ENCODE data around the gene HIRA.
"Not testable (repeated sequence)": the region's sequence is repeated elsewhere in the genome, so short reads cannot be mapped to it uniquely, and the experiment has no call there.

The HIRA gene

DNA sequence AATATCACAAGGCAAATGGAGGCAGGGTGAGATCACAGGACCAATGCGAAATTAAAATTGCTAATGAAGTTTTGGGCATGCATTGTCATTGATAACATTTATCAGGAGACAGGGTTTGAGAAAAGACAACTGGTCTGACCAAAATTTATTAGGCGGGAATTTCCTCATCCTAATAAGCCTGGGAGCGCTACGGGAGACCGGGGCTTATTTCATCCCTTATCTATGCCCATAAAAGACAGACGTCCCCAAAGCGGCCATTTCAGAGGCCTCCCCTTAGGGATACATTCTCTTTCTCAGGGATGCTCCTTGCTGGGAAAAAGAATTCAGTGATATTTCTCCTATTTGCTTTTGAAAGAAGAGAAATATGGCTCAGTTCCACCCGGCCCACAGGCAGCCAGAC, 111.4 kb downstream of the HIRA start:
- DNase-seq = not testable (repeated sequence)

DNA sequence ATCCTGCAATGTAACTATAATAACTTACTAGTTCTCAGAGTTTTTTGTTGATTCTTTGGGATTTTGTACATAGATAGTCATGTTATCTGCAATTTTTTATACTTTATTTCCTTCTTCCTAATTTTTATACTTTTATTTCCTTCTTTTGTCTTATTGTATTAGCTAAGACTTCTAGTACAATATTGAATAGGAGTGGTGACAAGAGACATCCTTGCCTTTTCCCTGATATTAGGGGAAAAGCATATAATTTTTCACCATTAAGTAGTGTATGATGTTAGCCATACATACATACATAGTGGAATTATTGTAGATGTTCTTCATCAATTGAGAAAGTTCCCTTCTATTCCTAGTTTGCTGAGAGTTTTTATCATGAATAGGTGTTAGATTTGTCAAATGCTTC, 112.3 kb downstream of the HIRA start:
- DNase-seq = no peak

DNA sequence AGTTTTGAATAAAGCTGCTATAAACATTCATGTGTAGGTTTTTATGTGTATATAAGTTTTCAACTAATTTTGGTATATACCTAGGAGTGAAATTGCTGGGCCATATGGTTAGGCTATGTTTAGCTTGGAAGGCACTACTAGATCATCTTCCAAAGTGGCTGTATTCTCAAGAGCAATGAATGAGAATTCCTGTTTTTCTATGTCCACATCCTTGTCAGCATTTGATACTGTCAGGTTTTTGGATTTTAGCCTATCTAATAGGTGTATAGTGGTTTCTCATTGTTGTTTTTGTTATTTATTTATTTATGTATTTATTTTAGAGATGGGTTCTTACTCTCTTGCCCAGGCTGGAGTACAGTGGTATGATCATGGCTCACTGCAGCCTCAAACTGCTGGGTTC, 113.7 kb downstream of the HIRA start:
- DNase-seq = no peak

DNA sequence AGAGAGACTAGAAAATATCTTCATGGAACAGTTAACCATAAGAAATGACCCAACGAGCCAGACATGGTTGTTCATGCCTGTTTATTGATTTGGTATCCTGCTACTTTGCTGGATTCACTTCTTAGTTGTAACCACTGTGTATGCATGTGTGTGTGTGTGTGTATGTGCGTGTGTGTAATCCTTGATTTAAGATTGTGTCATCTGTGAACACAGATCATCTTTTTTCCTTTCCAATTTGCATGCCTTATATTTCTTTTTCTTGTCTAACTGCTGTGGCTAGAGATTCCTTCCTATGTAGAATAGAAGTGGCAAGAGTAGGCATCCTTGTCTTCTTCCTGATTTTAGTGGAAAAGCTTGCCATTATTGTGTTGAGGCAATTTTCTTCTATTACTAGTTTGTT, 123.7 kb downstream of the HIRA start:
- no peak for DNase-seq

DNA sequence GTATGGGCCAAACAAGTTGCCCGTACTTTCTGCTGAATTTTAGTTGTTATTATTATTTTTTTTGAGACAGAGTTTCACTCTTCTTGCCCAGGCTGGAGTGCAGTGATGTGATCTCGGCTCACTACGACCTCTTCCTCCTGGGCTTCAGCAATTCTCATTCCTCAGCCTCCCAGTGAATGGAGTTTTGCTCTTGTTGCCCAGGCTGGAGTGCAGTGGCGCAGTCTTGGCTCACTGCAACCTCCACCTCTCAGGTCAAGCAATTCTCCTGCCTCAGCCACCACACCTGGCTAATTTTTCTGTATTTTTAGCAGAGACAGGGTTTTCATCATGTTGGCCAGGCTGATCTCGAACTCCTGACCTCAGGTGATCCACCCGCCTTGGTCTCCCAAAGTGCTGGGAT, 125.0 kb downstream of the HIRA start:
- not testable (repeated sequence) for DNase-seq

DNA sequence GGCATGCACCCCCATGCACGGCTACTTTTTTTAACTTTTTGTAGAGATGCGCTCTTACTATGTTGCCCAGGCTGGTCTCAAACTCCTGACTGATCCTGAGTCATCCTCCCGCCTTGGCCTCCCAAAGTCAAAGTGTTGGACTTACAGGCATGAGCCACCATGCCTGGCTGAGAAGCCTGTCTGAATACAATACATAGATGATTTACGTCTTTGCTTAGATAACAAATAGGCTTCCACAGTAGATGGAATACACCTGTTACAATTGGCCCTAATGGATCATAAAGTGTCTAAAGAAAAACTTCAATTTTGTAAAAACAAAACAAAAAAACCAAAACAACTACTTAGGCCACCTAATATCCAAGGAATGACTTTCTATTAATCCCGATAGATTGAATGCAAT, 127.0 kb downstream of the HIRA start:
- no peak for DNase-seq

DNA sequence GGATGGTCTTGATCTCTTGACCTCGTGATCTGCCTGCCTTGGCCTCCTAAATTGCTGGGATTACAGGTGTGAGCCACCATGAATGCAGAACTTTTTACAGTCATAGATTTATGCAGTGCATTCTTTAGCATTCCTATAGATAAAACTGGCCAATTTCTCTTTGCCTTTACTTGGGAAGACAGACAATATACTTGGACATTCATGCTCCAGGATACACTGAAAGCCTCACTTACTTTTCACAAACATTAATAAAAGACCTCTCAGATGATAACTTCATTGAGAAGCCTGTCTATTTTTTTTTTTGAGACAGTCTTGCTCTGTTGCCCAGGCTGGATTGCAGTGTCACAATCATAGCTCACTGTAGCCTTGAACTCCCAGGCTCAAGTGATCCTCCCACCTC, 127.7 kb downstream of the HIRA start:
- DNase-seq = no peak

DNA sequence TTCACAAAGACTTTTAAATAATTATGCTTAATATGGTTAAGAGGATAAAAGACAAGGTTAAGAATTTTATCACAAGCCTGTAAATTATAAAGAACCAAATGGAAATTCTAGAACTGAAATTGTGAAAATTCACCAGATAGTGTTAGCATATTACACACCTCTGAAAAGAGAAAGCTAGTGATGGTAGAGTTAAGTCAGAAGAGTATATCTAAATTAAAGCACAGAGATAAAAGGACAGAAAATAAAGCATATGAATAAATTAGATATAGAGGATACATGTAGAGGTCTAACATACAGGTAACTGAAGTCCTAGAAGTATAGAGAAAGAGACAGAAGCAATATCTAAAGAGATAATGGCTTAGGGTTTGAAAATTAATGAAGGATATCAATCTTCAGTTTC, 135.8 kb downstream of the HIRA start:
- no peak for DNase-seq

DNA sequence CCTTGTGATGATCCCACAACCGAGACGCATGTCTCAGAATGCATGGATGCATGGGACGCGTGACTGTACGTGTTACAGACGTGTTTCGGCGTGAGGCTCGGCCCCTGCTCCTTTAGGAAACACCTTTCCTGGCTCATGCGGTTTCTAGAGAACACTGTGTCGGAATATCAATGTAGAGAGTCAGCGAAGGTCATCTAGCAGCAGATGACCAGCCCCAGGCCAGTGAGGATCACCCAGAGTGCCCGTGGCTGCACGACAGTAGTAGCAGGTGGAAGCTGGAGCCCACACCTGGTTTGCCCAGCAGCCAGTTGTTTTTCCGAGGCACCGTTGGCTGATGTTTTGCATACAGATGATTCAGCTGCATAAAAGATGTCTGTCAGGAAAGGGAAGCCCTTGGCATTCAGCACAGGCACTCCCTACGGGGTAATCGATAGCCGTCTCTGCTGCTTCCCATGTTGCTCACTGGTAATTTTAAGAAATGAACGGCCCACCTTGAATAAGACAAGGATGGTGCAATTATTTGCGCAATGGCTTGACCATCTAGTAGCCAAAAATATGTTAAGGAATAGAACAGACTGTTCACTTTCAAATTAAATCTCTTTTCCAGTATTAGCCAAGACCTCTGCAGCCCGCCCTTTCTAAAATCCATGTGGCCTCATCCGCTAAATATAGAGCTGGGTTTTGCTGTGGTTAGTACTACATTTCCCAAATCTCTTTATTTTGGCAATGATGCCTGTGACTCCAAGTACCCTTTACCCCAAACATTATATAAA, 138.9 kb downstream of the HIRA start:
- DNase-seq = no peak

DNA sequence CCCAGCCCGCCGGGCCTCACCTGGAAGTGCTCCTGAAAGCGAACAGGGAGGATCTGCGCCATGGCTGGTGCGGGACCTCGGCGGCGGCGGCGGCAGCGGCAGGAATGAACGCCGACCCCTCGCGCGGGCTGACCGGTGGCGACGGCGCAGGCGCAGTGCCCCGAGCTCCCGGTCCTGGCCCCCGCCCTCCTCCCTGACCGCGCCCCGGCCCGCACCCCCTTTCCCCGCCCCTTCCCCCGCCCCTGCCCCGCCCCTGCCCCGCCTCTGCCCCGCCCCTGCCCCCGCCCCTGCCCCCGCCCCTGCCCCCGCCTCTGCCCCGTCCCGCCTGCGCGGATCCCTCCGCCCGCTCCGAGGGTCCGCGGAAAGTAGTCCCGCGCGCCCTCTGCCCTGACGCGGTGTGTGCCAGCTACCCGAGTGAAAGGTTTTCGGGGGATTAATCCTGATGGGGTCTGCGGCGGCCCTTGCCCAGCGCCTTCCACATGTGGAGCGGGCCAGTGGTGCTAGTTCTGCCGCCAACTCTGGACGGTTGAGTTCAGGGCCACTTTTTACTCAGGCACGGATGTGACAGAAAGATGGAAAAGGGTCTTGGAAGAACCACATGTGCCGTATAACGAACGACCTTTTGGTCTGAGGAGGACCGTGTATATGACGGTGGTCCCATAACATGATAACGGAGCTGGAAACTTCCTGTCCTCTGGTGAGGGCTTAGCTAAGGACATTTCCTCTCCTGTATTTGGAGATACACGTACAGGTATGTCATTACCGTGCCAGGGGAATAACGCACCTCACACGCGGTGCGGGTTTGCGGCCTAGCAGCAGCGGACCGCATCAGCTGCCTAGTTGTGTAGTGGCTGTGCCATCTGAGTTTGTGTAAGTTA, 139.7 kb downstream of the HIRA start, which contains the start of gene CLTCL1:
TSS of gene CLTCL1 (minus strand) at position 140 of the 878 bp plus-strand sequence. CDS start at position 62, 78 bp downstream.
- DNase-seq = peak; percentile 63

DNA sequence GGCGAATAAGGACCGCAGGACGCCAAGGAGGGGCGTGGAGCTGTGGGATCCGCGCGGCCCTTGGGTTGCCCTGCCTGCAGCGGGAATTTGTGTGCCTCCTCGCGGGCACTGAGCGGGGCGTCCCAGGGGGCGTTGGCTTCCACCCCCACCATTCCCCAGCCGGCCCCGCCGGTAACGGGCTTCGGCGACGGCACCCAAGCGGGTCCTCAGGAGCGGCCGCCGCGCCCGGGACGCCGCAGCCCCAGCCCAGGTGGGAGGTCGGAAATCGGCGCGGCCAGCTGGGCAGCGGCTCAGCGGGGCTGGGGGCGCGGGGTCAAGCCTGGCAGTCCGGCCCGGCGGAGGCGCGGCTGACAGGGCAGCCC, 140.3 kb downstream of the HIRA start:
- no peak for DNase-seq

DNA sequence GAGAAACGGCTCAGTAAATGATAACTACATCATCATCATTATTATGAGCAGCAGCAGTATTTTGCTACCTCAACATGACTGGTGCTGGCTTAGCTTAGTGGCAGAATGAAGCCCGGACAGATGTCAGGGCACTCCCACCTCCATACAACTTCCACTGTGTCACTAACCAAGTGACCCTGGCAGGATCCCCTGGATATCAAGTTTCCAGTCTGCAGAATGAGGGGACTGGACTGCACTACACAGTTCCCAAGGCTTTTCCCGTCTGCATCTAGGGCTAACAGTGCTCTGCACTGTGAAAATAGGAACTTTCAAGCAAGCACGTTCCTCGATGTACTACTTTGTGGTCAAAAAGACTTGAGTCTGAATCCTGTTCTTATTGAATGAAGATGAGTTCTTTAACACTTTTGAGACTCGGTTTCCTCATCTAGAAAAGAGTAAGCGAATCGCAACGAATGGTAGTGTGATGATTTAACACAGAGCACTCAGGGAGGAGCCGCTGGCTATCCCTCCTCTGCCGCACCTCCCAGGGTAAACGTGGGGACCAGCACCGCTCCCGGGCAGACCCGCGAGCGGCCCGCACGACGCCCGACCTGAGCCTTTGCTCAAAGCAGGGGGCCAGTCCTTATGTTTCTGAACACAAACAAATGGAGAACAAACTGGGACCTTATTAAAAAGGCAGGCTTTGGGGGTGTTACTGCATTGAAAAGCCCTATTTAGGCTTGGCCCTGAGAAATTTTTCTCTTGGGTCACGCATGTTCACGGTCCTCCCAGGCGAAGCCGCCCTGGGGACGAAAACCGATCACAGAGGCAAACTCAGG, 140.9 kb downstream of the HIRA start:
- DNase-seq = no peak

DNA sequence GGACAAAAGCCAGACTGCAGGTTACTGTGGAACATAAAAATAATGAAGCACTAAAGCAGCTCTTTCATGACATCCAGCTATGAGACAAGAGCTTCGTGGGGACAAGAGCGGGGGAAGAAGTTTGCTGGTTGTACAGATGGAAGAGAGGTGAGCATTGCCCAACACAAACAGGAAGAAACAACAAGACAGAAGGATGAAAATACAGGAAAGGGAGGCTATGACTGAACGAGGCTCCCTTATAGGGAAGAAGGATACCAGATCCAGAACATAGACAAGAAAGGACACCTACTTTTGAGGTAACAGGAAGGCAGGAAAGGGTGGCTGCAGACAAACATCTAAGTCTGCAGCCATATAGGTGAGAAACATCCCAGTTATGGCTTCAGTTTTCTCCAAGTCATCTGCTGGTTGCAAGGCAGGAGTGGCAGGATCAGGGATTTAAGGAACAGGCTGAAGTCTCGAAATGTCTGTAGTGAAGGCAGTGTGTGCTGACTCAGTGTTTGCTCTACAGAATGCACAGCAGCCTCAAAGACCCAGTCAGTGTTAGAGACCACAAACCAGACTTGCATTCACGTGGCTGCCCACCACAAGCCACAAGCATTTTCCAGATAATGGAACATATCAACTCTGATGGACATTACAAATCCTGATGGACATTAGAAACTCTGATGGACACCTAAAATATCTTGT, 141.9 kb downstream of the HIRA start:
- no peak for DNase-seq

DNA sequence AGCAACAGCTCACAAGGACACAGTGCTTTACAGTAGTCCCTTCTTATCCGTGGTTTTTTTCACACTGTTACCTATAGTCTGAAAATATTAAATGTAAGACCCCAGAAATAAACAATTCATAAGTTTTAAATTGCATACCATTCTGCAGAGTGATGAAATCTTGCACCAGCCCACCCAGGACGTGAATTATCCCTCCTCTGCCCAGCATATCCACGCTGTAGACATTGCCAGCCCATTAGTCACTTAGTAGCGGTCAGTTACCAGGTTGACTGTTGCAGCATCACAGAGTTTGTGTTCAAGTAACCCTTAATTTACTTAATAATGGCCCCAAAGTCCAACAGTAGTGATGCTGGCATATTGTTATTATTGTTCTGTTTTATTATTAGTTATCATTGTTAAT, 143.6 kb downstream of the HIRA start:
- no peak for DNase-seq

DNA sequence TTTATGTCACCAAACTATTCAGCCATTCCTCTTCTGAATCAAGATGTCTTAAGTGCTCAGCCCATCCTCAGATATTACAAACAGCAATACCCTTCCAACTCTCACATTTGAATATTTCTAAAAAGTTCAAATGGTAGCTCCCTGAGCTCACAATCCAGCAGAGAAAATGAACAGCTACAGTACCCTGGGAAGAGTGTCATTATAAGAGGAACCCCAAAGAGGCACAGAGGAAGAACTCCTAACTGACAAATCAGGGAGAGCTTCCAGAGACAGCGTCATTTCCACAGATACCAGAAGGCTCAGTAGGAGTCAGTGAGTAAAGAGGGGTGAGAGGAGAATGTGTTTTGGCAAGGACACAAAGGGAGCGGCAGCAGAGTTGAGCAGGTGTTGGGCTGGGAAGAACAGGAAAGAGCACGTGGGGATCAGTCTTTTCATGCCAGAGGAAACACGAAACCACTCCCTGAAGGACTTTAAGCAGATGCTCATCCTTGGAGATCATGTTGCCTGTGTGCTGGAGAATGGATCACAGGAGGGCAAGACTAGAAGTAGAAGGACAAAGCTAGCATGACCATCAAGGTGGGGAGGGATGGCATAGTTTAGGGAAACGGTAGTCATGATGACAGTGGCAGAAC, 144.3 kb downstream of the HIRA start:
- peak; percentile 80 for DNase-seq

DNA sequence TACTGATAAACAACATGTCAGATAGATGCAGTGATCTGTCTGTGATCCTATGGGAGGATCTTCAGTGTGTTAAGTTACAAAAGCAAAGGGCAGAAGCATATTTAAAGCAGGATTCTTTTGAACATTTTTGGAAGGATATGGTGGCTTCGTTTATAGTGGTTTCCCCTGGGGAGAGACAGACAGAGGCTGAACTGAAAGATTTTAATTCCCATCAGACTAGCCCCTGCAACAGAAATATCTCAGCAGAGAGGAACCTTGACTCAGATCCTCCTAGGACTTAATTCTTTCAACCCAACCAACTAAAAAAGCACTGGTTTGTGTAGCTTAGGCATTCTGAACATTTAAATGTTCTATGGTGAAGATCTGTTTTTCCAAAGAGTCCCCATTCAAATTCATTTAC, 145.7 kb downstream of the HIRA start:
- DNase-seq = no peak

All from NCI-H1092 (cell line).